C4-2B (cell line): ENCODE measurements around the gene SYT8.

Experiments
- ZFX ChIP-seq: fragments of 450-650 bp; IDR thresholded peaks from 2 replicates; pipeline ENCODE4 v1.6.1; 2017
- TF ChIP-seq, protein P1 (sequence below): fragments of 450-650 bp; conservative IDR thresholded peaks from 2 replicates; pipeline ENCODE4 v1.5.1; 2017; ENCODE audit warnings: mild to moderate bottlenecking

DNA sequence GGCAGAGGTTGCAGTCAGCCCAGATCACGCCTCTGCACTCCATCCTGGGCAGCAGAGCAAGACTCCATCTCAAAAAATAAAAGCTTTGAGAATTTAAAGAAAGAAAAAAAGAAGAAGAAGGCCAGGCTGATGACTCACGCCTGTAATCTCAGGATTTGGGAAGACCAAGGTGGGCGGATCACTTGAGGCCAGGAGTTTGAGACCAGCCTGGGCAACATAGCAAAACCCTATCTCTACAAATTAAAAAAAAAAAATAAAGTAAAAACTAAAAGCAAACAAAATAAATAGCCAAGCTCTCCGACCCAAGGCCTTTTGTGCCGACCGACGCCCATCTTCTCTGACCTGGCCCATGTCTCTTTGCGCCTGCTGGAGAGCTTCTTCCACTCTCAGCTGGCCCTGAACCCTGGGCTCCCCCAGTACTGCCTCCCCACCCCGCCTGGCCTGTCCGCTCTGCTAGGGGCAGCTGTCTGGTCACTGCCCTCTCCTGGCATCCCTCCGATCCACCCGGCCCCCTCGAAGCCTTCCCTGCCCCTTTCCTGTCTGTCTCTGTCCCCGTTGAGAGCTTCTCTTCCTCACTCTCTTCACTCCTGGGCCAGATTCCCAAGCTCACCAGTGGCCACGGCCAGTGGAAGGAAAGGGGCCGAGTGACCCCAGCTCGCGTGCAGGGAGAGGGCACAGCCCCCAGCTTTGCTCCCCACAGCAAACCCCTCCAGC lies 13.3 kb downstream of the SYT8 start:
- TF ChIP-seq, protein P1, sequence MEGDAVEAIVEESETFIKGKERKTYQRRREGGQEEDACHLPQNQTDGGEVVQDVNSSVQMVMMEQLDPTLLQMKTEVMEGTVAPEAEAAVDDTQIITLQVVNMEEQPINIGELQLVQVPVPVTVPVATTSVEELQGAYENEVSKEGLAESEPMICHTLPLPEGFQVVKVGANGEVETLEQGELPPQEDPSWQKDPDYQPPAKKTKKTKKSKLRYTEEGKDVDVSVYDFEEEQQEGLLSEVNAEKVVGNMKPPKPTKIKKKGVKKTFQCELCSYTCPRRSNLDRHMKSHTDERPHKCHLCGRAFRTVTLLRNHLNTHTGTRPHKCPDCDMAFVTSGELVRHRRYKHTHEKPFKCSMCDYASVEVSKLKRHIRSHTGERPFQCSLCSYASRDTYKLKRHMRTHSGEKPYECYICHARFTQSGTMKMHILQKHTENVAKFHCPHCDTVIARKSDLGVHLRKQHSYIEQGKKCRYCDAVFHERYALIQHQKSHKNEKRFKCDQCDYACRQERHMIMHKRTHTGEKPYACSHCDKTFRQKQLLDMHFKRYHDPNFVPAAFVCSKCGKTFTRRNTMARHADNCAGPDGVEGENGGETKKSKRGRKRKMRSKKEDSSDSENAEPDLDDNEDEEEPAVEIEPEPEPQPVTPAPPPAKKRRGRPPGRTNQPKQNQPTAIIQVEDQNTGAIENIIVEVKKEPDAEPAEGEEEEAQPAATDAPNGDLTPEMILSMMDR = no peak
- no peak for TF ChIP-seq ZFX
